ENCODE results near the gene MPIG6B.

MPIG6B gene

DNA sequence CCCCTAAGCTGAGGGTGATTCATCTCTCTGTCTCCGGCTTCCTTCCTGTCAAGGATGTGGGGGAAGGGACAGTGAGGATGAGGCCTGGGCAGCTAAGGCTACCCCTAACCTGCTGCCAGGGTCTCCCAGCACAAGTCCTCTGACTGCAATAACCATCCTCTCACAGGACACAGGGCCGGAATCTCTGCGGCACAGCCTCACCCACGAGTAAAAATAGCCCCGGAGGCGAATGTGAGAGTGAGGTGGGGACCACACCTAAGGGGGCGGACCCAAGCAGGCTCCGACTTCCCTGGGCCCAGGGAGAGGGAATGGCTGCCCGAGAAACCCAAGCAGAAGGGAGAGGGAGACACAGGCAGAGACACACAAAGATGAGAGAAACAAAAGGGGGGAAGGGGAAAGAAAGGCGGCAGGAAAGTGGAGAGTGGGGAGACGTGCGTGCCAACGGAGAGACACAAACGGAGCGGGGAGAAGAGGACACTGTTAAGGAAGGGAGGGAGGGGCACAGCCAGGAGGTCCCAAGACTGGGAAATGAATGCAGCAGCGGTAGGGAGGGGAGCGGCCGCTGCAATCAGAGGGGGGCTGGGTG, 11.7 kb downstream of the MPIG6B start:
- TF ChIP-seq, protein P1, sequence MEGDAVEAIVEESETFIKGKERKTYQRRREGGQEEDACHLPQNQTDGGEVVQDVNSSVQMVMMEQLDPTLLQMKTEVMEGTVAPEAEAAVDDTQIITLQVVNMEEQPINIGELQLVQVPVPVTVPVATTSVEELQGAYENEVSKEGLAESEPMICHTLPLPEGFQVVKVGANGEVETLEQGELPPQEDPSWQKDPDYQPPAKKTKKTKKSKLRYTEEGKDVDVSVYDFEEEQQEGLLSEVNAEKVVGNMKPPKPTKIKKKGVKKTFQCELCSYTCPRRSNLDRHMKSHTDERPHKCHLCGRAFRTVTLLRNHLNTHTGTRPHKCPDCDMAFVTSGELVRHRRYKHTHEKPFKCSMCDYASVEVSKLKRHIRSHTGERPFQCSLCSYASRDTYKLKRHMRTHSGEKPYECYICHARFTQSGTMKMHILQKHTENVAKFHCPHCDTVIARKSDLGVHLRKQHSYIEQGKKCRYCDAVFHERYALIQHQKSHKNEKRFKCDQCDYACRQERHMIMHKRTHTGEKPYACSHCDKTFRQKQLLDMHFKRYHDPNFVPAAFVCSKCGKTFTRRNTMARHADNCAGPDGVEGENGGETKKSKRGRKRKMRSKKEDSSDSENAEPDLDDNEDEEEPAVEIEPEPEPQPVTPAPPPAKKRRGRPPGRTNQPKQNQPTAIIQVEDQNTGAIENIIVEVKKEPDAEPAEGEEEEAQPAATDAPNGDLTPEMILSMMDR (IDR thresholded peaks at IDR 0.05) = peak; percentile 9
- Histone ChIP-seq H3K9me3 (no peaks in the 10 kb centered on the region), H3K27ac (peak overlapping the region; percentile 96), H3K4me1 (ENCODE audit: control insufficient read depth in 1 of 2, insufficient read depth in 1 of 2, low read depth in 1 of 2, low read length in 1 of 2) (peaks cover 74 to 76% of the 10 kb centered on the region in 2 experiments), H3K27me3 (no peaks in the 10 kb centered on the region), H3K36me3 (peaks cover 44% of the 10 kb centered on the region), H3K4me3 (ENCODE audit: low read depth in 1 of 2, low read length in 1 of 2) (peak overlapping the region; percentile 88 to 98)

DNA sequence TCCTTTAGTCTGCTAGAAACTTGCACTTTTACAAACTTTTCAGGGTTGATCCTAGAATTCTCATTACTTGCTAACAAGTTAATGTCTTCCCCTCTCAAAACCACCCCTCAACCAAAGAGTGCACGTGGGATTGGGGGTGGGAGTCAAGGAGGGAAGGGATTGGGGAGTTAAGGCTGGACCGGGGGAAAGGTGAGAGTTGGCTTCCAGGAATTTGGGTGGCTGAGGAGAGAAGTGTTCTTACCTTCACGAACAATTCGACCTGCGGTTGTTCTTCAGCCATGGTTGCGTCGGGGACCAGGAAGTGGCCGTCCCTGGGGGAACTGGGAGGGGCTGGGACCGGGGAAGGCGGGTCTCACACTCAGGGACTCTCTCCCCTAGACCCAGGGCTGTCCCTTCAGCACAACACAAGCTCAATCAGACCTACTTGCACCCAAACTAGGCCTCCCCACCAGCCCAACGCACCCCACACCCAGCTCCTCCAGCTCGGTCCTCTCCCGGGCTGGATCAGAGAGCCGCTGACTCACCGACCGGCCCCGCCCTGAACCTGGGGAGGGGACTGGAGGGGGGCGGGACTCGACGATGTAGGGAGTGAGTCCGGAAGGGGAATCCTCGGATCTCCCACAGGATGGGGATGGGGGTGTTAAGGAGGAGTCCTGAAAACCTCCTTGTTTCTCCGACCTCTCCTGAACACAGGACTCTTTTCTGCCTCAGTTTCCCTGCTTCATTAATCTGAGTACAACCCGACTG, 13.0 kb downstream of the MPIG6B start, which contains the start of gene CLIC1:
Gene CLIC1, minus strand, starts transcription at position 510 of the 747 bp plus-strand sequence. Its CDS starts 230 bp downstream, at position 280.
- Histone ChIP-seq H3K27ac (peak within 1 kb of the TSS; percentile 96), H3K27me3 (no peaks in the 10 kb centered on the region), H3K4me3 (ENCODE audit: low read depth in 1 of 2, low read length in 1 of 2) (peak within 1 kb of the TSS; percentile 88 to 98), H3K36me3 (peaks cover 32% of the 10 kb centered on the region), H3K9me3 (no peaks in the 10 kb centered on the region), H3K4me1 (ENCODE audit: control insufficient read depth in 1 of 2, insufficient read depth in 1 of 2, low read depth in 1 of 2, low read length in 1 of 2) (peaks cover 75 to 76% of the 10 kb centered on the region in 2 experiments)
- TF ChIP-seq, protein P1 (IDR thresholded peaks at IDR 0.05) = peak; percentile 15

DNA sequence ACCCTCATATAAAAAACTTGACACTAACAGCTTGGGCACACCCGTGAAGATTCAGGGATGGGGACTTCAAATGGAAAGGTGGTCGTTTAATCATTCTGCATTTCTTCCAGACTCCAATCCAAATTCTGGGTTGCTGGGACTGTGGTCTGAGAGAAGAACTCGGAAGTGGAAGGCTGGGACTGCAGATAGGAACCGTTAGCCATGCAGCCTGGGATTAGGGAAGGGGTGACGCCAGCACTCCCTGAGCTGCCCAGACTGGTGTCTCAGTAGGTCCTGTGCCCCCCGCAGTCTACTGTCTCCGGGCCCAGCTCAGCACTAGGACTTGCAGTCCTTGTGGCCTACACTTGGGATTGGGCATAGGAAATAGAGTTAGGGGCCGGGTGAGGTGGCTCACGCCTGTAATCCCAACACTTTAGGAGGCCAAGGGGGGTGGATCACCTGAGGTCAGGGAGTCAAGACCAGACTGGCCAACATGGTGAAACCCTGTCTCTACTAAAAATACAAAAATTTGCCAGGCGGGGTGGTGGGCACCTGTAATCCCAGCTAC, 13.7 kb downstream of the MPIG6B start:
- TF ChIP-seq, protein P1 (IDR thresholded peaks at IDR 0.05) = no peak
- Histone ChIP-seq H3K9me3 (no peaks in the 10 kb centered on the region), H3K27ac (peak overlapping the region; percentile 96), H3K36me3 (peaks cover 25% of the 10 kb centered on the region), H3K4me1 (ENCODE audit: control insufficient read depth in 1 of 2, insufficient read depth in 1 of 2, low read depth in 1 of 2, low read length in 1 of 2) (peaks cover 71 to 77% of the 10 kb centered on the region in 2 experiments), H3K4me3 (ENCODE audit: low read depth in 1 of 2, low read length in 1 of 2) (peak overlapping the region; percentile 88 to 98), H3K27me3 (no peaks in the 10 kb centered on the region)

DNA sequence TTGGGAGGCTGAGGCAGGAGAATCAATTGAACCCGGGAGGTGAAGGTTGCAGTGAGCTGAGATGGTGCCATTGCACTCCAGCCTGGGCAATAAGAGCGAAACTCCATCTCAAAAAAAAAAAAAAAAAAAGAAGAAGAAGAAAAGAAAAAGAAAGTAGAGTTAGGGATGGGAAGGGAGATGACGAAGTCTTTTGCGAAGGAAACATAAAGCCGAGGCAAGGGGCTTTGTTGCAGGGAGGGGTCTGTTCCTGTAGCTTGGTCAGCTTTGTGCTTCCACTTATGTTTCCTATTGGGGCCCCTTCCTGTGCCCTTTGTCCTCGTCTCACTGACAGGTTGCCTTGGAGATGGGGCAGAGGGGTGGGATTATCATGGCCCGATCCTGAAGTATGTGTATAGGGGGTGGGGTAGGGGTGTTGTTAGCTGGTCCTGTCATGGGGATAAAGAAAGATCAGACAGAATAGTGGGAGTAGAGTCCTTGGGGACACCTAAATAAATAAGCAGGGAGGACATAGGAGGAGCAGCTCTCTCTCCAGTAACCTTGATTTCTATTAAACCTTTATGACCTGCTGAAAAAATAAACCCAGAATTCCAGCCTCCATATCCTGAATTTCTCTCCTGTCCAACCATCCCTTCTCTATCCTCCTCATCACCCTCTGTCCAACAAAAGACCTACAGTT, 14.3 kb downstream of the MPIG6B start:
- Histone ChIP-seq H3K27me3 (no peaks in the 10 kb centered on the region), H3K9me3 (no peaks in the 10 kb centered on the region), H3K4me3 (ENCODE audit: low read depth in 1 of 2, low read length in 1 of 2) (peak overlapping the region; percentile 88 to 98), H3K36me3 (peaks cover 19% of the 10 kb centered on the region), H3K4me1 (ENCODE audit: control insufficient read depth in 1 of 2, insufficient read depth in 1 of 2, low read depth in 1 of 2, low read length in 1 of 2) (peaks cover 65 to 72% of the 10 kb centered on the region in 2 experiments), H3K27ac (peak overlapping the region; percentile 96)
- TF ChIP-seq, protein P1 (IDR thresholded peaks at IDR 0.05) = no peak
